ENCODE measurements around the gene PDE8A. TPM values are rescaled to one million over a fixed set of nuclear protein-coding genes. Genes with fewer than 3 reads are reported as not detected.

The PDE8A gene
- total RNA-seq, 1 donor from 2014 or later, result 10.3 TPM

Small RNAs within 50 kb of the gene (small RNA-seq; reads per million reads assigned to genes)
- gene AC044860.2 (ENCODE audit: low replicate concordance) (not detected), gene RNU6-339P (ENCODE audit: low replicate concordance) (not detected), gene RNU6-796P (ENCODE audit: low replicate concordance) (not detected)

Other genes starting within 250 kb of the PDE8A start
- 7.9 TPM for gene ZNF592, start 233.3 kb upstream of the PDE8A start, total RNA-seq
- 0.98 TPM for gene ALPK3, start 164.5 kb upstream of the PDE8A start, total RNA-seq
- gene SLC28A1, start 97.2 kb upstream of the PDE8A start, total RNA-seq, result not detected

All from temporal lobe (tissue), 2 donors.